ENCODE results near the gene DEPDC1B. TPM values are rescaled to one million over a fixed set of nuclear protein-coding genes. Genes with fewer than 3 reads are reported as not detected.

Gene DEPDC1B
- total and polyA plus RNA-seq, 2 of the 8 experiments (the other 6 are each of a cell fraction or from before 2014, with no cell fraction given) = 30.8 to 67.4 TPM

- TF ChIP-seq ATF3 (IDR thresholded peaks at IDR 0.05; ENCODE audit: insufficient read depth, low read depth, low read length) (no peak), TBP (IDR thresholded peaks at IDR 0.05; ENCODE audit: low read depth, low read length) (no peak), PHF8 (conservative IDR thresholded peaks at IDR 0.05; ENCODE audit: low read depth, low read length) (no peak), GTF2F1 (IDR thresholded peaks at IDR 0.05; ENCODE audit: borderline replicate concordance, low read depth, low read length) (no peak), RBBP5 (IDR thresholded peaks at IDR 0.05; ENCODE audit: borderline replicate concordance, low read depth, low read length) (no peak)
Observed at GRCh38 chr5:60699288-60699608, 718 bp downstream of the DEPDC1B start (continued).

Measured in H1 (cell line).